HG02840 (cell line): Measurements from ENCODE around the gene KIAA1217.

Experiments
- ATAC-seq: cut with Tn5 transposase; IDR thresholded peaks from one replicate; pipeline ENCODE4 v1.9.1; 2021; ENCODE audit warnings: mild to moderate bottlenecking, moderate library complexity, moderate number of reproducible peaks; ENCODE audit not compliant: unreplicated experiment, low FRiP score

Gene KIAA1217

GRCh38 chr10:24455447-24455846 is 246.5 kb downstream of the KIAA1217 start:
- ATAC-seq: no peak

- ATAC-seq: no peak
Measured at GRCh38 chr10:24456322-24456721, 247.4 kb downstream of the KIAA1217 start.

- no peak for ATAC-seq
Measured at GRCh38 chr10:24457661-24458318, 248.9 kb downstream of the KIAA1217 start.

- ATAC-seq: no peak
Measured at GRCh38 chr10:24459836-24460235, 250.9 kb downstream of the KIAA1217 start.

- ATAC-seq: no peak
Measured at GRCh38 chr10:24462291-24462813, 253.4 kb downstream of the KIAA1217 start.

GRCh38 chr10:24462889-24463552 is 254.1 kb downstream of the KIAA1217 start:
- ATAC-seq: no peak

GRCh38 chr10:24463611-24464426 is 254.9 kb downstream of the KIAA1217 start:
- no peak for ATAC-seq

- no peak for ATAC-seq
Measured at GRCh38 chr10:24465124-24465874, 256.4 kb downstream of the KIAA1217 start.

GRCh38 chr10:24465891-24466818 is 257.2 kb downstream of the KIAA1217 start:
- ATAC-seq: no peak

GRCh38 chr10:24467136-24467535 is 258.2 kb downstream of the KIAA1217 start:
- no peak for ATAC-seq

- no peak for ATAC-seq
Measured at GRCh38 chr10:24467605-24468004, 258.7 kb downstream of the KIAA1217 start.

GRCh38 chr10:24468281-24468751 is 259.4 kb downstream of the KIAA1217 start:
- no peak for ATAC-seq

- ATAC-seq: no peak
Measured at GRCh38 chr10:24469993-24470392, 261.1 kb downstream of the KIAA1217 start.

GRCh38 chr10:24475598-24475997 is 266.7 kb downstream of the KIAA1217 start:
- no peak for ATAC-seq

GRCh38 chr10:24476913-24477701 is 268.2 kb downstream of the KIAA1217 start:
- no peak for ATAC-seq

- ATAC-seq: no peak
Measured at GRCh38 chr10:24477915-24478314, 269.0 kb downstream of the KIAA1217 start.

GRCh38 chr10:24479806-24480205 is 270.9 kb downstream of the KIAA1217 start:
- no peak for ATAC-seq

GRCh38 chr10:24480447-24480846 is 271.5 kb downstream of the KIAA1217 start:
- no peak for ATAC-seq
